Brain pericyte (primary cell): Measurements from ENCODE around the gene TH.
A peak's percentile ranks its signal among the peaks of the same experiment; 100 is the strongest.

Source experiments
- DNase-seq: peaks from one replicate; pipeline ENCODE4 v3.0.0-alpha.2; 2012; ENCODE audit warnings: low read depth, low spot score

Gene TH

GRCh38 chr11:2159536-2160413 lies 11.8 kb downstream of the TH start:
- DNase-seq = no peak

GRCh38 chr11:2158966-2159365 lies 12.6 kb downstream of the TH start:
- no peak for DNase-seq

- DNase-seq = no peak
Measured at GRCh38 chr11:2158296-2158737, 13.3 kb downstream of the TH start.

- DNase-seq = no peak
Measured at GRCh38 chr11:2157294-2158040, 14.1 kb downstream of the TH start.

GRCh38 chr11:2156416-2157182 lies 15.0 kb downstream of the TH start:
- peak; percentile 60 for DNase-seq

- peak; percentile 67 for DNase-seq
Measured at GRCh38 chr11:2155511-2155910, 16.1 kb downstream of the TH start.

GRCh38 chr11:2154889-2155288 lies 16.7 kb downstream of the TH start:
- DNase-seq = no peak

GRCh38 chr11:2154195-2154585 lies 17.4 kb downstream of the TH start:
- DNase-seq = no peak

- DNase-seq = no peak
Measured at GRCh38 chr11:2153581-2154194, 17.9 kb downstream of the TH start.

- no peak for DNase-seq
Measured at GRCh38 chr11:2151500-2152257, 19.9 kb downstream of the TH start.

GRCh38 chr11:2149864-2150847 lies 21.5 kb downstream of the TH start:
- no peak for DNase-seq

GRCh38 chr11:2149460-2149859 lies 22.2 kb downstream of the TH start:
- no peak for DNase-seq

- DNase-seq = no peak
Measured at GRCh38 chr11:2148595-2148994, 23.0 kb downstream of the TH start.

GRCh38 chr11:2147391-2147790 lies 24.2 kb downstream of the TH start:
- no peak for DNase-seq

- no peak for DNase-seq
Measured at GRCh38 chr11:2146051-2146450, 25.6 kb downstream of the TH start.

GRCh38 chr11:2144544-2145248 lies 26.9 kb downstream of the TH start:
- DNase-seq = no peak

GRCh38 chr11:2143799-2144543 lies 27.6 kb downstream of the TH start:
- no peak for DNase-seq

- DNase-seq = no peak
Measured at GRCh38 chr11:2143477-2143798, 28.2 kb downstream of the TH start.
